Loucy (cell line): ENCODE results near the gene PRR5.

Experiments used
- CTCF ChIP-seq: fragments of 200-600 bp; sonication (generic); conservative IDR thresholded peaks from 2 replicates; pipeline ENCODE4 v1.5.1; 2014; ENCODE audit warnings: mild to moderate bottlenecking, antibody characterized with exemption, low read length
- EZH2phosphoT487 ChIP-seq: fragments of 200-600 bp; IDR thresholded peaks from 2 replicates; pipeline ENCODE4 v1.6.1; 2018; ENCODE audit warnings: antibody characterized with exemption, mild to moderate bottlenecking, moderate library complexity, borderline replicate concordance

- TF ChIP-seq CTCF (no peak), EZH2phosphoT487 (no peak)
Observed at GRCh38 chr22:44724416-44724815, 22.4 kb downstream of the PRR5 start.
